Measurements from ENCODE around the gene CAMK1D. TPM values are rescaled to one million over a fixed set of nuclear protein-coding genes. Genes with fewer than 3 reads are reported as not detected.

Gene CAMK1D
- total RNA-seq, 2 experiments from 2014 or later = 2.4 to 2.8 TPM

DNA sequence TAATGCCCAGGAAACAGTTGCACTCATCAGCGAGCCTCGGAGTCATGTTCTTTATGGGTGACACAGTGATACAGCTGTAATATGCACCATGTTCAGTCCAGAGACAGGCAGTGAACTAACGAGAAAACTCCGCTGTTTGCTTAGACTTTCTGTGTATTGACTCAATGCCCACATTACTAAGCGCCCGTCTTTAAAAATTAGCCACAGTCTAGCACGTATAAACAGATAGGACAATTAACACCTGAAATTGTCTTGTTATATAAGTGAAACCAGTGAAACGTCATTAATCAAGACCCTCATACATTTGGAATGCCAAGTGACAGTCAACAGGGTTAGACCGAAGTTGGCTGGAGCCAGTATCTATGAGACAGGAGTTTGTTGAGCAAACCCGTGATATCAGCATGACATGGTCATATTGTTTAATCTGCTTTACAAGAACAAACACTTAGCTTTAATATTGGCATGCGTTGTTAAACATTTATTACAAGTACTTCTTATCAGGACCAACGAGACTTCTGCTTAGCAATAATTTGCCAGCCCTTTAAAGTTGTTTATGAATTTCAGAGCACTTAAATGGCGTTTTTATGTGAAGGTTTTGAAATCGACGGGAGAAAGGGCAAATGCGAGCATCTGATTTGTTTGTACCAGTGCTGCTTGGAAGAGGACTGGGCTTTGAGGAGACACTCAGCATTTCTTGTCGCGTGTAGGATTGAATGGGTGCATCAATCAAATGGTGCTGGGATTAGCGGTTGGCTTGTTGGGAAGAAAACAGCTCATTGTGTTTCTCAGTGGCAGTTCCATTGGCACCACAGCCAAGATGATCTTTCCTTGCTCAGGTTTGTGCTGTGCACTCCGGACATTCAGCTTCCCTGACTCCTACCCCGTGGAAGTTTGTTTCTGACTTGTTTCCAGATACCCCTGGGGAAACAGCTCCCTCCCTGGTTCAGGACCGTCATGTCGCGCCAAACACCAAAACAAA lies 56.3 kb downstream of the CAMK1D start:
- CTCF ChIA-PET = interaction anchor here (0.7 kb wide), 1 partner anchor 11 kb away, joined by 3 read pairs; no protein-coding TSS in a partner anchor
- peaks cover 24% of the 10 kb centered on the region for H3K4me1 Mint-ChIP-seq

DNA sequence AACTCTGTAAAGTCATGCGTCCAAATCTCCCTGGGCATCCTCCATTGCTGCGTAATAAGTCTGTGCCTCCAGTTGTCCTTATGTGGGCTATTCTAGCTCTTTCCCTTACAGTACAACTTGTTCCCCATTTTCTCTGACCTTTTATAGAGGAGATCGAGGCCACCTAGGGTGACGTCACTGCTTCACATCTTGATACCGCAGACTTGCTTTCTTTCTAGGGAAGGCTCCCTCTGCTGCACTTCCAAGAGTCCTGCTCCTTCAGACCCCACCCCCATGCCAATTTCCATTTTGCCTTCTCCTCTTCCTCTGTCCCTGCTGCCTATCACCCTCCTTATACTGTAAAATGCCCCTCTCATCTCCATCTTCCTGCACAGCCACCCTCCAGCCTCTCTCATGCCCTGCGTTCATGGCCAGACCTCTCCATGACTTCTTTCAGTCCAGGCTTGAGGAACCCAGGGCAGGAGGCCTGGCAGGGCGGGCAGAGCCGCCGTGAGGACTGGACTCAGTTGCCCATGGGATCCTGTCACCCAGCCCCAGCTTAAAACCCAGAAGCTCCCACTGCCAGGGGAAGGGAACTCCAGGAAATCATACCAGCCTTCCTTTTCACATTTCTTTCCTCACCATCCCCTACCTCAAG lies 57.5 kb downstream of the CAMK1D start:
- CTCF ChIA-PET = interaction anchor here (0.7 kb wide), 2 partner anchors 12 to 40 kb away, joined by 3 to 4 read pairs; no protein-coding TSS in a partner anchor
- Mint-ChIP-seq H3K9me3 (ENCODE audit: low read depth) (no peaks in the 10 kb centered on the region), H3K27me3 (peaks cover 6% of the 10 kb centered on the region), H3K4me3 (no peak overlapping the region), H3K27ac (no peak overlapping the region), H3K36me3 (no peaks in the 10 kb centered on the region), H3K4me1 (peaks cover 24% of the 10 kb centered on the region)
- ATAC-seq (no peak), DNase-seq (no peak)

More for the DNA sequence above, 56.3 kb downstream of the CAMK1D start:
- H3K27me3 Mint-ChIP-seq = peaks cover 3% of the 10 kb centered on the region
- H3K36me3 Mint-ChIP-seq = no peaks in the 10 kb centered on the region
- ATAC-seq = no peak
- no peaks in the 10 kb centered on the region for H3K9me3 Mint-ChIP-seq (ENCODE audit: low read depth)
- no peak overlapping the region for H3K27ac Mint-ChIP-seq
- H3K4me3 Mint-ChIP-seq = no peak overlapping the region
- DNase-seq = no peak

DNA sequence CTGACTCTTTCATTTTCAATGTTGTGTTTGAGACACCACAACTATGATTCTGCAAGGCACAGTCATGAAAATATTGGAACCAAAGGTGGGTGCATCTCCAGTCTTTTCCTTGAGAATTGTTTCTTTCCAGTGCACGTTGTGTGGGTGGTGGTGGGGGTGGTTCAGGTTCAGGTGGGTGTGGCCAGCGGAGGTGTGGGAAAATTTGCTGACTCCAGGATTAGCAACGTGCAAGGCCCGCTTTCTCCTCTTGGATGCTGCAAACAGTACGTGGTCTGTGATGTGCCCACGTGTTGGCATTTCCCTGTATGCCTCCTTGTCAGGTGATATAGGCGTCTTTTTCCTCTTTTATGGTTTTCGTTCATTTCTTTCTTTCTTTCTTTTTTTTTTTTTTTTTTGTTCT lies 59.1 kb downstream of the CAMK1D start:
- peaks cover 2% of the 10 kb centered on the region for H3K36me3 Mint-ChIP-seq
- no peak overlapping the region for H3K27ac Mint-ChIP-seq
- CTCF ChIA-PET = no interaction called here
- no peak for DNase-seq
- H3K4me1 Mint-ChIP-seq = peaks cover 33% of the 10 kb centered on the region
- H3K4me3 Mint-ChIP-seq = no peak overlapping the region
- H3K9me3 Mint-ChIP-seq (ENCODE audit: low read depth) = peaks cover 3% of the 10 kb centered on the region
- no peak for ATAC-seq
- peaks cover 6% of the 10 kb centered on the region for H3K27me3 Mint-ChIP-seq

DNA sequence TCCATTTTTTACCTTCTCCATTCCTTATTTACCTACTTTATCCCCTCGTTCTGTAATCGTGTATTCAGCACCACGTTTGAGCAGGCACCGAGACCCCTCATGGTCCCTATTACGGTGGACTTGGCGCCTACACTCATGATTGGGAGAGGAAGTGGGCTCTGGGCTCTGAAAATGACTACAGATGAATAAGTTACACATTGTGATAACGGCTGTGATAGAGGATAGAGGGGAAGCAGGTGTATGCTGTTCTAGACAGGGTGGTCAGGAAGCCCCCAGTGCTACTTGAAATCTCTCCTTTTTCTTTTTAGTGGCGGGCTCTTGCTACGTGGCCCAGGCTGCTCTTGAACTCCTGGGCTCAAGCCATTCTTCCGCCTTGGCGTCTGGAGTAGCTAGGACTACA lies 59.8 kb downstream of the CAMK1D start:
- ATAC-seq (no peak), DNase-seq (no peak)
- CTCF ChIA-PET = no interaction called here
- no peak overlapping the region for H3K4me3 Mint-ChIP-seq
- H3K27ac Mint-ChIP-seq = no peak overlapping the region
- peaks cover 33% of the 10 kb centered on the region for H3K4me1 Mint-ChIP-seq
- peaks cover 3% of the 10 kb centered on the region for H3K9me3 Mint-ChIP-seq (ENCODE audit: low read depth)
- peaks cover 8% of the 10 kb centered on the region for H3K27me3 Mint-ChIP-seq
- H3K36me3 Mint-ChIP-seq = peaks cover 2% of the 10 kb centered on the region

DNA sequence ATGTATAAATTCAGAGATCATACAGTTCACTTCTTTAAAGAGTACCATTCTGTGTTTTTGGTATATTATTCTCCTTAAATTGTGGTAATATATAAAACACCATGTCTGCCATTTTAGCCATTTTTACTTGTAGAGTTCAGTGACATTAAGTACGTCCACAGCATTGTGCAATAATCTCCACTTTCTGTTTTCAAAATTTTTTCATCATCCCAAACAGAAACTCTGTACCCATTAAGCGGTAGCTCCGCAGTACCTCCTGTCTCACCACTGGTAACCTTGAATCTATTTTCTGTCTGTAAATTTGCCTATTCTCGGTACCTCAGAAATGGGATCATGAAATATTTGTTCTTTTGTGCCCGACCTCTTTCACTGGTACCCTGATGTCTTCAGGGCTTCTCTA lies 60.3 kb downstream of the CAMK1D start:
- Mint-ChIP-seq H3K27ac (no peak overlapping the region), H3K4me3 (no peak overlapping the region), H3K4me1 (peaks cover 30% of the 10 kb centered on the region), H3K36me3 (peaks cover 2% of the 10 kb centered on the region), H3K27me3 (peaks cover 10% of the 10 kb centered on the region), H3K9me3 (ENCODE audit: low read depth) (peaks cover 3% of the 10 kb centered on the region)
- DNase-seq (no peak), ATAC-seq (no peak)
- CTCF ChIA-PET = no interaction called here

DNA sequence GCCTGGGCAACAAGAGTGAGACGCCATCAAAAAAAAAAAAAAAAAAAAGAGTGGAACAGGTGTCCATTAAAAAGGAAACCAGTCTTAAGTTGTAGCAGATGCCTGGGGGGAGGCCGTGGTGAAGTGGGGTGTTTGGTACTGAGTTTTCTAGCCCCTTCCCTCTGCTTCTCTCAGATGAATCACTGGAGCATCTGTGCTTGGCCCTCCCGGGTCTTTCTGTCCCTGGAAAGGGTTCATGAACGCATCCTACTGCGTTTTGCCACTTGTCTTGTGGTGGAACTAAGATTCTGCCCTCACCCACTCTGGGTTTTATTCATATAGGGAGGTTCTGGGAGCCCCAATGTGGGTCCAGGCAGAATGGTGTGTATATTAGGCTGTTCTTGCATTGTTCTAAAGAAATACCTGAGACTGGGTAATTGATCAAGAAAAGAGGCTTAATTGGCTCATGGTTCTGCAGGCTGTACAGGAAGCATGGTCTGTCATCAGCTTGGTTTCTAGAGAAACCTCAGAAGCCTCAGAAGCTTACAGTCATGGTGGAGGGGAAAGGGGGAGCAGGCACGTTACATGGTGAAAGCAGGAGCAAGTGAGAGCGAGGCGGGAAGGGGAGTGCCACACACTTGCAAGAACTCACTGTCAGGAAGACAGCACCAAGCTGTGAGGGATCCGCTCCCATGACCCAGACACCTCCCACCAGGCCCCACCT lies 63.5 kb downstream of the CAMK1D start:
- peaks cover 2% of the 10 kb centered on the region for H3K36me3 Mint-ChIP-seq
- H3K27me3 Mint-ChIP-seq = peaks cover 9% of the 10 kb centered on the region
- ATAC-seq = peak; percentile 86
- H3K27ac Mint-ChIP-seq = no peak overlapping the region
- peak; percentile 71 for DNase-seq
- no peak overlapping the region for H3K4me3 Mint-ChIP-seq
- peaks cover 3% of the 10 kb centered on the region for H3K9me3 Mint-ChIP-seq (ENCODE audit: low read depth)
- CTCF ChIA-PET = interaction anchor here (0.6 kb wide), 1 partner anchor 49 kb away, joined by 4 read pairs; no protein-coding TSS in a partner anchor
- peaks cover 14% of the 10 kb centered on the region for H3K4me1 Mint-ChIP-seq

DNA sequence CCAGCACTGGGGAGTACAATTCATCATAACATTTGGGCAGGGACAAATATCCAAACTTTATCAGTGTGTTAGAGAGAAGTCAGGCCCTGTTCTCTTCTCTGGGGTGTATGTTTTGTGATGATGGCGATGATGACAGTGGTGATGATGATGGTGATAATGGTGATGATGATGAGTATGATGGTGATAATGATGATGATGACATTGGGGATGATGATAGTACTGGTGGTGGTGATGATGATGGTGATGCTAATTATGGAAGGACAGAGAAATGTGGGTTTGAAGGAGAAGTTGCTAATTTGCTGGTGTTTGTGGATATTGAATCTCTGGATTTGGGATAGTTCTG lies 64.0 kb downstream of the CAMK1D start:
- no peak for ATAC-seq
- H3K27ac Mint-ChIP-seq = no peak overlapping the region
- no peak for DNase-seq
- H3K36me3 Mint-ChIP-seq = peaks cover 2% of the 10 kb centered on the region
- peaks cover 3% of the 10 kb centered on the region for H3K9me3 Mint-ChIP-seq (ENCODE audit: low read depth)
- H3K4me3 Mint-ChIP-seq = no peak overlapping the region
- H3K27me3 Mint-ChIP-seq = peaks cover 9% of the 10 kb centered on the region
- peaks cover 14% of the 10 kb centered on the region for H3K4me1 Mint-ChIP-seq
- CTCF ChIA-PET = no interaction called here

DNA sequence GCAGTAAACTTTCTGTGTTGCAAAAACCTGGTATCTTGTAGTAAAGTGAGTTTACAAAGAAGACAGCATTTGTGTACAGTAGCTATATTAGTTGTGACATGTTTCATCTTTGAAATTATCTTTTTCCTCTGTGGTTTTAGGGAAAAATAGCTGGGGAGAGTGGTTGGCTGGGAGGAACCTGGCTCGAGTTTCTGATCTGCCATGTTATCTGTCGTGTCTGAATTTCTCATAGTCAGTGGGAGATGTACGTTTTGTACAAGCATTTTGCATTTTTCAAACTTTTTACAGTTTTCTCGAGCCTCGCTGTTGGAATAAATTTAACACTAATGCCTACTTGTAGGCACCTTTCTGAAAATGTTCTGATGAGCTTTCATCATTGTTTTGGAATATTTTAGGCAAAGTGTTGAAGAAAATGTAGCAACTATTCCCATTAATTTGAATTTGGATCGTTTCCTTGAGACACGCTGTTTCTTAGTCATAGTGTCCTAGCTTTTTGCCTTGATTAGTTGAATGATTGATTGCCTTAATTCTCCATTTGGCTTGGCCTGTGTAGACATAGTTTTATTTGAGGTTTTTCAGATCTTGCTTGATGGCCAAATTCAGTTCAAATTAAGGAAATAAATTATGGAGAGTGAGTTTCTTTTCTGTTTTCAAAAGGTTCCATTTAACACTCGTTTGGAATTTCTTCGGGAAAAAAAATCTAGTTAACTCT lies 65.1 kb downstream of the CAMK1D start:
- Mint-ChIP-seq H3K27ac (no peak overlapping the region), H3K4me3 (no peak overlapping the region), H3K9me3 (ENCODE audit: low read depth) (peaks cover 3% of the 10 kb centered on the region), H3K4me1 (peaks cover 16% of the 10 kb centered on the region), H3K36me3 (peaks cover 2% of the 10 kb centered on the region), H3K27me3 (peaks cover 9% of the 10 kb centered on the region)
- no peak for DNase-seq
- CTCF ChIA-PET = no interaction called here
- ATAC-seq = no peak

DNA sequence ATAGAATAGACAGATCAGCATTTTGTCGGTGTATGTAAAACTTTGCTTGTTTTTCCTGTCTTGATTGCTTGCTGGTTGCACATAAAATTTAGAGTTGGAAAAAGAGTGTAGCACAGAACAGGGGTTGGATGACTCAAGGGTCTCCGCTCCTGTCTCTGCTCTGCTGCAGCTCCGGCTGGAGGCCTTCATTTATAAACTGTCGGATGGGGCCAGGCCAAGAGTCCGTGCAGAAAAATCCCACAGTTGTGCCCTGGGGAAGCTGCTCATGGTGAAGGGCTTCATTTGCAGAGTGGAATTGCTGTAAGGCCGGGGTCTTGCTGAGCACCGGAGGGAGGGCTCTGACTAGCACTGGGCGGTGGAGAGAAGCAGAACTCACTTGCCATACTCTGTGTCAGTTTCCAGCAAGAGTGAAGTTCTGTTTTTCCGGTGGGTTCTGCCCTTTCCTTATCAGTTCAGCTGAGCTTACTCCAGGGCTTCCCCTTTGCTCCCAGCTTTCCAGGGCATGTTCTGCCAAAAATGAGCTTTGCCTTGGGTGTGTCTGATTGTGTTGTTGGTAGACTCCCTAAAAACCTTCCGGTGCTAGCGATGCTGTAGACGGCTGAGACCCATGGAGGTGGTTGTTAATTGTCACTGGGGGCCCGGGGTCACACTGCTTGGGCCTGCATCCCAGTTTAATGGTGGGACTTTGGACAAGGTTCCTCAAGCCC lies 67.2 kb downstream of the CAMK1D start:
- H3K4me1 Mint-ChIP-seq = peaks cover 20% of the 10 kb centered on the region
- DNase-seq (no peak), ATAC-seq (no peak)
- H3K27me3 Mint-ChIP-seq = peaks cover 6% of the 10 kb centered on the region
- H3K27ac Mint-ChIP-seq = no peak overlapping the region
- H3K36me3 Mint-ChIP-seq = peaks cover 2% of the 10 kb centered on the region
- H3K9me3 Mint-ChIP-seq (ENCODE audit: low read depth) = peaks cover 3% of the 10 kb centered on the region
- CTCF ChIA-PET = no interaction called here
- no peak overlapping the region for H3K4me3 Mint-ChIP-seq

DNA sequence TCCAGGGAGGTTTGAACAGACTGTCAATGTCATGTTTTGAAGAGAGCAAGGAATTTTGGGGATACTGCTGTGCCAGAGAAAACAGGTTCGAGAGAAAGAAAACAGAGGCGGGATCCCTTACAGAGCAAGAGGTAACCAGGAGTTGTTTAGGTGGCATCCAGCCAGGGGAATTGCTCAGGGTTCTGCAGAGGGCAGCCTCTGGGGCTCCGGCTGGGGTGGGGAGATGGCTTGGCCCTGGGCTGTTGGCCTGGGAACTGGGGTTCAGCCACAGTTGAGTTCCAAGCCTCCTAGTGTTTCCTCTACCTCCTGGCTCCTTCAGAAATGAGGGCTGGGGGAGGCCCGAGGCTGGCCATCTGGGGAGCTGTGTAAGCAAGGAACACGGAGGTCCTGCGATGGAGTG lies 68.0 kb downstream of the CAMK1D start:
- peaks cover 6% of the 10 kb centered on the region for H3K27me3 Mint-ChIP-seq
- peaks cover 3% of the 10 kb centered on the region for H3K9me3 Mint-ChIP-seq (ENCODE audit: low read depth)
- no peak overlapping the region for H3K27ac Mint-ChIP-seq
- no peak overlapping the region for H3K4me3 Mint-ChIP-seq
- H3K4me1 Mint-ChIP-seq = peaks cover 20% of the 10 kb centered on the region
- CTCF ChIA-PET = no interaction called here
- ATAC-seq (no peak), DNase-seq (no peak)
- peaks cover 2% of the 10 kb centered on the region for H3K36me3 Mint-ChIP-seq

DNA sequence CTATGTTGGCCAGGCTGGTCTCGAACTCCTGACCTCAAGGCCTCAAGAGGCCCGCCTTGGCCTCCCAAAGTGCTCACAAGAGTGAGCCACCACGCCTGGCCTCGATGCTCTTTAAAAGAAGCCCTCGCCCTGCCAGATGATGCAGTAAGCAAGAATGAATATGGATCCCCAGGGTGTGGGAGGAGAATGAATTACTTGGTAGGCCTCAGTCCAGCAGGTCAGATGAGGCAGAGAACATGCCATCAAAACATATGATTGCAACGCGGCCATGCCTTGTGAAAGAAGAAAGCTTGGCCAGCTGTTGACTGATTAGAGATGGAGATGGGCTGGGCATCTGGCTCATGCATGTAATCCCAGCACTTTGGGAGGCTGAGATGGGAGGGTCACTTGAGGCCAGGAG lies 68.7 kb downstream of the CAMK1D start:
- peaks cover 3% of the 10 kb centered on the region for H3K9me3 Mint-ChIP-seq (ENCODE audit: low read depth)
- peaks cover 15% of the 10 kb centered on the region for H3K4me1 Mint-ChIP-seq
- peaks cover 2% of the 10 kb centered on the region for H3K36me3 Mint-ChIP-seq
- H3K27ac Mint-ChIP-seq = no peak overlapping the region
- DNase-seq = no peak
- peaks cover 6% of the 10 kb centered on the region for H3K27me3 Mint-ChIP-seq
- ATAC-seq = no peak
- H3K4me3 Mint-ChIP-seq = no peak overlapping the region
- CTCF ChIA-PET = no interaction called here

DNA sequence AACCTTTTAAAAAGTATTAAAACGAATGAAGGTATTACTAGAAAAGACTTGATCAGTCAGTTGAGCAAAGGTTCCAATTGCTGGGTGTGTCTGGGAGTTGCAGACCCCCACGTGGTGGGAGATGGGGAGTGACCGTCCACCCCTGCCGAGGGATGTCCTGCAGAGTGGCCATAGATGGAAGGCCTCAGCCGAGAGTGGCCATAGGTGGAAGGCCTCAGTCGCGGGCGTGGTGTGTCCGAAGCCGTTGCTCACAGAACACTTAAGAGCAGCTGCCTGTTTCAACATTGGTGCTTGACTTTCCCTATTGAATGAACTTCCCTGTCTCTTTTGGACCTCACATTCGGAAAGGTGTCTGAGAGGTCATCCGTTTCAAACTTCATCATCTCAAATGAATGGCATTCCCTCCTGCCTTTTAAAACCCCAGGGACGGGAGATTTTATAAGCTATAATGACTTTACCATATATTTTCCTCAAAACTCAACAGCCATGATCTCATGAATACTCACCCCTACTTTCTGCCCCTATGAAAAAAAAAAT lies 69.4 kb downstream of the CAMK1D start:
- no peaks in the 10 kb centered on the region for H3K9me3 Mint-ChIP-seq (ENCODE audit: low read depth)
- CTCF ChIA-PET = interaction anchor here (1.9 kb wide), 1 partner anchor 237 kb away, joined by 4 read pairs; no protein-coding TSS in a partner anchor
- no peak for DNase-seq
- H3K27ac Mint-ChIP-seq = no peak overlapping the region
- ATAC-seq = no peak
- H3K4me3 Mint-ChIP-seq = no peak overlapping the region
- peaks cover 6% of the 10 kb centered on the region for H3K27me3 Mint-ChIP-seq
- H3K4me1 Mint-ChIP-seq = peaks cover 10% of the 10 kb centered on the region
- no peaks in the 10 kb centered on the region for H3K36me3 Mint-ChIP-seq
